GM21447 (cell line): ENCODE measurements around the gene PRICKLE4.

Experiments used
- ATAC-seq: cut with Tn5 transposase; IDR thresholded peaks from one replicate; pipeline ENCODE4 v1.9.1; 2021; ENCODE audit not compliant: unreplicated experiment

The PRICKLE4 gene

GRCh38 chr6:41780551-41781365 is at the start of gene PRICKLE4:
PRICKLE4 (plus strand) TSS chr6:41780782; CDS start chr6:41783474, 2,692 bp downstream.
- no peak for ATAC-seq

GRCh38 chr6:41731561-41732086 is 49.0 kb upstream of the PRICKLE4 start:
- ATAC-seq, result no peak

- no peak for ATAC-seq
These were observed 48.4 kb upstream of the PRICKLE4 start for GRCh38 chr6:41732149-41732548.

- peak; percentile 36 for ATAC-seq
These were observed 47.8 kb upstream of the PRICKLE4 start for GRCh38 chr6:41732591-41733359.

- no peak for ATAC-seq
These were observed 47.2 kb upstream of the PRICKLE4 start for GRCh38 chr6:41733360-41733706.

- ATAC-seq, result peak; percentile 44
These were observed 46.6 kb upstream of the PRICKLE4 start for GRCh38 chr6:41733707-41734665.

- ATAC-seq, result peak; percentile 24
These were observed 45.7 kb upstream of the PRICKLE4 start for GRCh38 chr6:41734666-41735426.

GRCh38 chr6:41735427-41736185 is 45.0 kb upstream of the PRICKLE4 start, which contains the start of gene TFEB:
TFEB (minus strand) TSS chr6:41735608; CDS start chr6:41691213, 44,395 bp downstream.
- peak; percentile 39 for ATAC-seq

- ATAC-seq, result no peak
These were observed 44.3 kb upstream of the PRICKLE4 start for GRCh38 chr6:41736186-41736733.

- ATAC-seq, result no peak
These were observed 43.6 kb upstream of the PRICKLE4 start for GRCh38 chr6:41736800-41737555.

GRCh38 chr6:41737591-41738130 is 42.9 kb upstream of the PRICKLE4 start:
- no peak for ATAC-seq

GRCh38 chr6:41739041-41739440 is 41.5 kb upstream of the PRICKLE4 start:
- ATAC-seq, result no peak

- ATAC-seq, result no peak
These were observed 40.0 kb upstream of the PRICKLE4 start for GRCh38 chr6:41740366-41741162.

GRCh38 chr6:41741625-41742490 is 38.7 kb upstream of the PRICKLE4 start:
- ATAC-seq, result no peak

- ATAC-seq, result no peak
These were observed 37.0 kb upstream of the PRICKLE4 start for GRCh38 chr6:41743406-41744235.
